ENCODE measurements around the gene NAGK.
"Not testable (repeated sequence)": the region's sequence is repeated elsewhere in the genome, so short reads cannot be mapped to it uniquely, and the experiment has no call there.

Gene NAGK

DNA sequence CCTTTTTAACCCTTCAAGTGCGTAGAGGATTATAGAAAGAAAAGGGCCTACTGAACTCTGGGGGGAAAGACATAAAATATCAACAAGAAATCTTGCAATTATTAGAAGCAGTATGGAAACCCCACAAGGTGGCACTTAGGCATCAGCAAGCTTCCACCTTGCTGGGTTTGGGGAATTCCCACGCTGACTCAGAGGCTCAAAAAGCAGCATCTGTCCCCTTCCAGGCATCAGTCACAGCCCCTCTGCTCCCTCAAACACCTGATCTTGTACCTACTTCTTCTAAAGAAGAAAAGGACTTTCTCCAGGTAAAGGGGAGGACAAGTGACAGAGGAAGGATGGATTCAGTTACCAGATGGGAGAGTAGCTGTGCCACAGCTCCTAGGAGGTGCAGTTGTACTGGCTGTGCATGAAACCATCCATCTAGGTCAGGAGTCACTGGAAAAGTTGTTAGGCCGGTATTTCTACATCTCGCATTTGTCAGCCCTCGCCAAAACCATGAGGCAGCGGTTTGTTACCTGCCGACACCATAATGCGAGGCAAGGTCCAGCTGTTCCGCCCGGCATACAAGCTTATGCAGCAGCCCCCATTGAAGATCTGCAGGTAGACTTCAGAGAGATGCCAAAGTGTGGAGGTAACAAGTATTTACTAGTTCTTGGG is 18.6 kb upstream of the NAGK start:
- not testable (repeated sequence) for H3K9me3 ChIP-seq (ENCODE audit: severe bottlenecking); ATAC-seq (ENCODE audit: low read depth); H3K4me1 ChIP-seq (ENCODE audit: insufficient read depth, poor library complexity, severe bottlenecking); H3K27ac ChIP-seq (ENCODE audit: poor library complexity, severe bottlenecking); H3K4me3 ChIP-seq (ENCODE audit: severe bottlenecking); DNase-seq (ENCODE audit: low spot score); H3K36me3 ChIP-seq (ENCODE audit: low read depth); H3K27me3 ChIP-seq (ENCODE audit: insufficient read depth, poor library complexity, severe bottlenecking)
- TF ChIP-seq CTCF (IDR thresholded peaks at IDR 0.05; ENCODE audit: poor library complexity, severe bottlenecking) = peak; percentile 11

DNA sequence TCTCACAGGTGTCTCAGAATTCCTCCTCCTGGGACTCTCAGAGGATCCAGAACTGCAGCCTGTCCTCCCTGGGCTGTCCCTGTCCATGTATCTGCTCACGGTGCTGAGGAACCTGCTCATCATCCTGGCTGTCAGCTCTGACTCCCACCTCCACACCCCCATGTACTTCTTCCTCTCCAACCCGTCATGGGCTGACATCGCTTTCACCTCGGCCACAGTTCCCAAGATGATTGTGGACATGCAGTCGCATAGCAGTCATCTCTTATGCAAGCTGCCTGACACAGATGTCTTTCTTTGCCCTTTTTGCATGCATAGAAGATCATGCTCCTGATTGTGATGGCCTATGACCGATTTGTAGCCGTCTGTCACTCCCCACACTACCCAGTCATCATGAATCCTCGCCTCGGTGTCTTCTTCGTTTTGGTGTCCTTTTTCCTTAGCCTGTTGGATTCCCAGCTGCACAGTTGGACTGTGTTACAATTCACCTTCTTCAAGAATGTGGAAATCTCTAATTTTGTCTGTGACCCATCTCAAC is 13.2 kb upstream of the NAGK start:
- H3K27ac ChIP-seq (ENCODE audit: poor library complexity, severe bottlenecking); H3K4me3 ChIP-seq (ENCODE audit: severe bottlenecking); DNase-seq (ENCODE audit: low spot score); H3K36me3 ChIP-seq (ENCODE audit: low read depth); H3K27me3 ChIP-seq (ENCODE audit: insufficient read depth, poor library complexity, severe bottlenecking); H3K4me1 ChIP-seq (ENCODE audit: insufficient read depth, poor library complexity, severe bottlenecking); ATAC-seq (ENCODE audit: low read depth); H3K9me3 ChIP-seq (ENCODE audit: severe bottlenecking): not testable (repeated sequence)

GRCh38 chr2:71060211-71060610 is 8.2 kb upstream of the NAGK start:
- Histone ChIP-seq H3K27me3 (ENCODE audit: insufficient read depth, poor library complexity, severe bottlenecking) (no peaks in the 10 kb centered on the region), H3K4me1 (ENCODE audit: insufficient read depth, poor library complexity, severe bottlenecking) (peaks cover 4% of the 10 kb centered on the region), H3K36me3 (ENCODE audit: low read depth) (no peaks in the 10 kb centered on the region), H3K4me3 (ENCODE audit: severe bottlenecking) (no peak overlapping the region), H3K9me3 (ENCODE audit: severe bottlenecking) (no peaks in the 10 kb centered on the region), H3K27ac (ENCODE audit: poor library complexity, severe bottlenecking) (no peak overlapping the region)
- ATAC-seq (ENCODE audit: low read depth) = no peak
- no peak for DNase-seq (ENCODE audit: low spot score)
- no peak for TF ChIP-seq CTCF (IDR thresholded peaks at IDR 0.05; ENCODE audit: poor library complexity, severe bottlenecking)

DNA sequence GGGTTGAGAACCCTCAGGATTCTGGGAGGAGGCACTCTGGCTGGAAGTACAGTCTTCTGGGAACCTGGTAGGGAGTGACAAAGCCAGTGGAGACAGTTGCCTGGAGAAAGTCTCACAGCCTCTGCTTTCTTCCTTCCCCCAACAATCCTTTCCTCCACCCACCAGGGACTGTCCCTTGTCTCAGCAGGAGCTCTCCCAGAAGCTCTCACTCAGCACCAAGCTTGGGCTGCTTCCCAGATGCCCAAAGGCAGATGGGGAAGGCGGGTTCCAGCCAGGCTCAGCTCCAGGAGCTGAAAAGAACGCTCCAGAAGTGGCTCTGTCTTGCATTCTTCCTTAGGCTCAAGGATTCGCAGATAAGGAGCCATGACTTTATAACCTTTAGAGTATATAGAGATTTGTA is 7.6 kb upstream of the NAGK start:
- no peak for ATAC-seq (ENCODE audit: low read depth)
- H3K27me3 ChIP-seq (ENCODE audit: insufficient read depth, poor library complexity, severe bottlenecking) = no peaks in the 10 kb centered on the region
- no peaks in the 10 kb centered on the region for H3K9me3 ChIP-seq (ENCODE audit: severe bottlenecking)
- no peak for DNase-seq (ENCODE audit: low spot score)
- no peak overlapping the region for H3K4me3 ChIP-seq (ENCODE audit: severe bottlenecking)
- H3K27ac ChIP-seq (ENCODE audit: poor library complexity, severe bottlenecking) = no peak overlapping the region
- no peak for TF ChIP-seq CTCF (IDR thresholded peaks at IDR 0.05; ENCODE audit: poor library complexity, severe bottlenecking)
- no peaks in the 10 kb centered on the region for H3K36me3 ChIP-seq (ENCODE audit: low read depth)
- H3K4me1 ChIP-seq (ENCODE audit: insufficient read depth, poor library complexity, severe bottlenecking) = peaks cover 4% of the 10 kb centered on the region

DNA sequence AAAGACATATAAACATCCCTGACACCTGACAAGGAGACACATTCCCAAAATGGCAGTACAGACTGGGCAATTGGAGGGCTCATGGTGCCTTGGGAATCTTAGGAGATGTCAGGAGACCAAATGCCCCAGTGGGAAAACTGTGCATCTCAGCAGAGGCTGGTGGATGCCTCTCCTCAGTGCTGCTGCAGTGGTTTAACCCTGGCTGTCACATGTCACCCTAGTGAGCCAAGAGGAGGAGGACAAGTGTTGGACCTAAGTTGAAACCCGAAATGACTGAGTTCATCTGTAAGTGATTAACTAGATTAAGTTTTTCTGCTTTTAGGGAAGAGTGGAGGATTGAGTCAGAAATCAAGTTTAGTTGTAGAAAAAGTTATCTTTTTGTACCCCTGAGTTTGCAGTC is 5.2 kb upstream of the NAGK start:
- TF ChIP-seq CTCF (IDR thresholded peaks at IDR 0.05; ENCODE audit: poor library complexity, severe bottlenecking) = no peak
- DNase-seq (ENCODE audit: low spot score) = no peak
- Histone ChIP-seq H3K27me3 (ENCODE audit: insufficient read depth, poor library complexity, severe bottlenecking) (no peaks in the 10 kb centered on the region), H3K4me3 (ENCODE audit: severe bottlenecking) (no peak overlapping the region), H3K36me3 (ENCODE audit: low read depth) (no peaks in the 10 kb centered on the region), H3K27ac (ENCODE audit: poor library complexity, severe bottlenecking) (no peak overlapping the region), H3K4me1 (ENCODE audit: insufficient read depth, poor library complexity, severe bottlenecking) (peaks cover 4% of the 10 kb centered on the region), H3K9me3 (ENCODE audit: severe bottlenecking) (no peaks in the 10 kb centered on the region)
- ATAC-seq (ENCODE audit: low read depth) = no peak
